Skin of body (tissue), 2 donors: Measurements from ENCODE around the gene TRMO. TPM values are rescaled to one million over a fixed set of nuclear protein-coding genes. Genes with fewer than 3 reads are reported as not detected.

Source experiments
- DNase-seq: peaks from one replicate; lab custom pipeline; 2025; lab: John Stamatoyannopoulos, UW
- total RNA-seq: library from RNA; depleted of rRNA; stranded (reverse); fragments of >200 nt; gene quantifications from one replicate; pipeline ENCODE4 v1.2.3, GENCODE V29; 2014

Gene TRMO
- total RNA-seq, 1 donor from 2014 or later: 10.6 TPM

GRCh38 chr9:97940233-97940632, 17.9 kb upstream of the TRMO start:
- no peak for DNase-seq

GRCh38 chr9:97938081-97938644, 15.9 kb upstream of the TRMO start, which contains the start of gene HEMGN:
Gene HEMGN, minus strand, starts transcription at chr9:97938172. Its CDS starts 36 bp downstream, at chr9:97938136.
- DNase-seq: no peak

- DNase-seq: no peak
Measured at GRCh38 chr9:97936998-97937397, 14.7 kb upstream of the TRMO start.

- DNase-seq: no peak
Measured at GRCh38 chr9:97935276-97935675, 13.0 kb upstream of the TRMO start.

GRCh38 chr9:97934321-97935115, 12.2 kb upstream of the TRMO start:
- no peak for DNase-seq

- no peak for DNase-seq
Measured at GRCh38 chr9:97933297-97933998, 11.1 kb upstream of the TRMO start.

GRCh38 chr9:97930972-97931371, 8.7 kb upstream of the TRMO start:
- no peak for DNase-seq

- DNase-seq: no peak
Measured at GRCh38 chr9:97928986-97929604, 6.8 kb upstream of the TRMO start.

- DNase-seq: no peak
Measured at GRCh38 chr9:97925497-97926334, 3.4 kb upstream of the TRMO start.

GRCh38 chr9:97924386-97924785, 2.1 kb upstream of the TRMO start:
- no peak for DNase-seq

GRCh38 chr9:97923529-97924108, 1.3 kb upstream of the TRMO start:
- peak; percentile 75 for DNase-seq

- no peak for DNase-seq
Measured at GRCh38 chr9:97919217-97919813, 3.0 kb downstream of the TRMO start.

- DNase-seq: no peak
Measured at GRCh38 chr9:97918611-97919010, 3.7 kb downstream of the TRMO start.

GRCh38 chr9:97911970-97912369, 10.3 kb downstream of the TRMO start:
- DNase-seq: no peak

- no peak for DNase-seq
Measured at GRCh38 chr9:97911528-97911927, 10.8 kb downstream of the TRMO start.

- DNase-seq: no peak
Measured at GRCh38 chr9:97910357-97910756, 11.9 kb downstream of the TRMO start.

GRCh38 chr9:97908705-97909104, 13.6 kb downstream of the TRMO start:
- DNase-seq: no peak

GRCh38 chr9:97907632-97908031, 14.7 kb downstream of the TRMO start:
- DNase-seq: no peak

- no peak for DNase-seq
Measured at GRCh38 chr9:97907046-97907445, 15.3 kb downstream of the TRMO start.

- no peak for DNase-seq
Measured at GRCh38 chr9:97906236-97906831, 16.0 kb downstream of the TRMO start.
